GM21367 (cell line): ENCODE measurements around the gene LSM7.

ENCODE experiments used
- ATAC-seq: cut with Tn5 transposase; IDR thresholded peaks from one replicate; pipeline ENCODE4 v1.9.1; 2021; ENCODE audit not compliant: unreplicated experiment

Gene LSM7

GRCh38 chr19:2325281-2326046 lies 2.9 kb downstream of the LSM7 start:
- no peak for ATAC-seq

GRCh38 chr19:2324220-2324948 lies 4.0 kb downstream of the LSM7 start:
- ATAC-seq, result no peak

- ATAC-seq, result no peak
Measured at GRCh38 chr19:2323707-2324106, 4.7 kb downstream of the LSM7 start.

- no peak for ATAC-seq
Measured at GRCh38 chr19:2321565-2322283, 6.7 kb downstream of the LSM7 start.

GRCh38 chr19:2320939-2321338 lies 7.4 kb downstream of the LSM7 start:
- ATAC-seq, result no peak

GRCh38 chr19:2320049-2320448 lies 8.3 kb downstream of the LSM7 start:
- no peak for ATAC-seq

GRCh38 chr19:2319551-2319950 lies 8.8 kb downstream of the LSM7 start:
- ATAC-seq, result no peak

- no peak for ATAC-seq
Measured at GRCh38 chr19:2318923-2319322, 9.5 kb downstream of the LSM7 start.

- ATAC-seq, result no peak
Measured at GRCh38 chr19:2317756-2318155, 10.6 kb downstream of the LSM7 start.

GRCh38 chr19:2317300-2317699 lies 11.1 kb downstream of the LSM7 start:
- no peak for ATAC-seq

GRCh38 chr19:2315818-2316353 lies 12.5 kb downstream of the LSM7 start:
- ATAC-seq, result no peak

GRCh38 chr19:2315121-2315817 lies 13.1 kb downstream of the LSM7 start:
- ATAC-seq, result no peak

- ATAC-seq, result no peak
Measured at GRCh38 chr19:2312820-2313501, 15.4 kb downstream of the LSM7 start.

- ATAC-seq, result no peak
Measured at GRCh38 chr19:2311093-2311492, 17.3 kb downstream of the LSM7 start.

GRCh38 chr19:2309734-2310362 lies 18.5 kb downstream of the LSM7 start:
- no peak for ATAC-seq

GRCh38 chr19:2308114-2308556 lies 20.3 kb downstream of the LSM7 start, which contains the start of gene LINGO3:
LINGO3 (minus strand) TSS chr19:2308154; CDS start chr19:2291776, 16,378 bp downstream.
- no peak for ATAC-seq

GRCh38 chr19:2307518-2308012 lies 20.8 kb downstream of the LSM7 start:
- ATAC-seq, result no peak

- ATAC-seq, result no peak
Measured at GRCh38 chr19:2306971-2307370, 21.4 kb downstream of the LSM7 start.

GRCh38 chr19:2306281-2306806 lies 22.0 kb downstream of the LSM7 start:
- no peak for ATAC-seq
